BE2C (cell line): ENCODE measurements around the gene SCGB2A2. TPM values are rescaled to one million over a fixed set of nuclear protein-coding genes. Genes with fewer than 3 reads are reported as not detected.

ENCODE experiments used
- DNase-seq: peaks from one replicate; pipeline ENCODE4 v3.0.0-alpha.2; 2020
- H3K27me3 ChIP-seq: fragments of 250-450 bp; sonication (Bioruptor Pico); 2 replicates; pipeline ENCODE4 v1.5.1; 2020; ENCODE audit warnings: mild to moderate bottlenecking
- H3K36me3 ChIP-seq: fragments of 250-450 bp; sonication (Bioruptor Pico); 2 replicates; pipeline ENCODE4 v1.5.1; 2020; ENCODE audit warnings: mild to moderate bottlenecking
- H3K4me1 ChIP-seq: fragments of 250-450 bp; sonication (Bioruptor Pico); 2 replicates; pipeline ENCODE4 v1.5.1; 2020
- H3K4me3 ChIP-seq: 2 replicates; pipeline ENCODE4 v1.5.1; 2011; ENCODE audit warnings: low read depth, low read length
- H3K9me3 ChIP-seq: fragments of 250-450 bp; sonication (Bioruptor Pico); 2 replicates; pipeline ENCODE4 v1.5.1; 2020
- CTCF ChIP-seq: IDR thresholded peaks from 2 replicates; pipeline ENCODE4 v1.5.1; 2012; ENCODE audit warnings: mild to moderate bottlenecking, low read depth, low read length
- polyA plus RNA-seq: library from polyadenylated mRNA; unstranded; fragments of >200 nt; gene quantifications from one replicate; pipeline ENCODE4 v1.2.1, GENCODE V29; 2012; ENCODE audit warnings: low read depth, missing spikeins; ENCODE audit not compliant: insufficient read length, insufficient read depth

SCGB2A2 gene
- polyA plus RNA-seq: not detected

DNA sequence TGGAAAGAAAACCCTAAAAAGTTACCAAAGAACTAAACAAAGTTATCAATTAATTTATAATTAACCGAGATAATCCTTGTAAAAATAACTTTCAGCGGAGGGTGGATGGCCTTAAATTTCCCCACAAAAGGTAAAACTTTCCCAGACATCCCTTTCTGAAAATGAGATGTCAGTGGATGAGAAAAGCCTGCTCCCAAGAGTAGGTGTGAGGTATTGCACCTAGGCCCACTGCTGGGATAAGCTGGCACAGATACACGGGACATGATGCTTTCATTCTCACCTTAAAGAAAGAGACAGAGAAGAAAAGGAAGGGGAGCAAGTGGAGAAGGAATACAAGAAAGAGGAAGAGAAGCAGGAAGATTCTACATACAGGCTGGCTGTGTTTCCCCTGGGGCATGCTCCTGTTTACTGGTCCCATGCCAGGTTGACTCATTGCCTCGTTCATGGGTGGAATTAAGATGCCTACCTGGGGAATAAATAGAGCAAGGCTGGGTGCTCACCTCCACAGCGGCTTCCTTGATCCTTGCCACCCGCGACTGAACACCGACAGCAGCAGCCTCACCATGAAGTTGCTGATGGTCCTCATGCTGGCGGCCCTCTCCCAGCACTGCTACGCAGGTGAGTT is at the start of gene SCGB2A2:
TSS of gene SCGB2A2 (plus strand) at position 505 of the 625 bp plus-strand sequence. CDS start at position 564, 59 bp downstream.
- Histone ChIP-seq H3K4me3 (no peak within 1 kb of the TSS), H3K36me3 (no peaks in the 10 kb centered on the region), H3K27me3 (no peaks in the 10 kb centered on the region; the same call in 1 of the 2 replicates), H3K4me1 (no peaks in the 10 kb centered on the region), H3K9me3 (no peaks in the 10 kb centered on the region)
- TF ChIP-seq CTCF: peak; percentile 22; the same call in 1 of the 2 replicates
- no peak for DNase-seq

DNA sequence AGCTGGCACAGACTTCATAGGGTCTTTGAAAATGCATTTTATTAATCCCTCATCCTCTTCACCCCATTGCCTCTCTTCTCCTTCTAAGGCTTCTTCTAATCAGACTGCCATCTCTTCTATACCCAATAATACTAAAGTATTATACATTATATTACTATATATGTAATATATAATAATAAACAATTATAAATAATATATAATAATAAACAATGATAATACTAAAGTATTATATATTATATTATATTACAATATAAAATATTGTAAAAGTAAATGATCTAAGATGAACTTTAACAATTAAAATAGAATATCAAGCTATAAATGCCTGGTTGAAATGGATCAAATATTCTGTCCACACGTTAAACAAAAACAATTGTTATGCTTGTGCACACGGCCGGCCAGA is 48.5 kb upstream of the SCGB2A2 start:
- Histone ChIP-seq H3K36me3 (no peaks in the 10 kb centered on the region), H3K4me1 (no peaks in the 10 kb centered on the region), H3K27me3 (no peaks in the 10 kb centered on the region), H3K4me3 (no peak overlapping the region), H3K9me3 (no peaks in the 10 kb centered on the region)
- DNase-seq: no peak
- TF ChIP-seq CTCF: no peak

- Histone ChIP-seq H3K36me3 (no peaks in the 10 kb centered on the region), H3K27me3 (no peaks in the 10 kb centered on the region), H3K9me3 (no peaks in the 10 kb centered on the region), H3K4me3 (no peak overlapping the region), H3K4me1 (no peaks in the 10 kb centered on the region)
- no peak for DNase-seq
- no peak for TF ChIP-seq CTCF
Observed at GRCh38 chr11:62223095-62223494, 46.9 kb upstream of the SCGB2A2 start.

DNA sequence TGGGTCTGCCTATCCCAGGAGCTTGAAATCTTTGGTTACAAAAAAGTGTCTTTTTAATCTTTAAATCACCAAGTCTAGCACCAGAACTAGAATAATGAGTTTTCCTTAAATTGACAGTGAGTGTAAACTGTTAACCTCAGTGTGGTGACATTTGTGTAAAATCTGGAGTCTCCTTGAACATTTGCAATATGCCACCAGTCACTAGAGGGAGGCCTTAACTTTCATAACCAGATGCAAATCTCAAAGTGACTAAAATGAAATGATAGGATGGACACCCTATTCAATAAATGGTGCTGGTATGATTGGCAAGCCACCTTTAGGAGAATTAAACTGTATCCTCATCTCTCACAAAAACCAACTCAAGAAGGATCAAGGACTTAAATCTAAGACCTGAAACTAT is 36.2 kb upstream of the SCGB2A2 start:
- Histone ChIP-seq H3K4me1 (no peaks in the 10 kb centered on the region), H3K36me3 (no peaks in the 10 kb centered on the region), H3K27me3 (no peaks in the 10 kb centered on the region), H3K4me3 (no peak overlapping the region), H3K9me3 (no peaks in the 10 kb centered on the region)
- no peak for TF ChIP-seq CTCF
- DNase-seq: no peak

DNA sequence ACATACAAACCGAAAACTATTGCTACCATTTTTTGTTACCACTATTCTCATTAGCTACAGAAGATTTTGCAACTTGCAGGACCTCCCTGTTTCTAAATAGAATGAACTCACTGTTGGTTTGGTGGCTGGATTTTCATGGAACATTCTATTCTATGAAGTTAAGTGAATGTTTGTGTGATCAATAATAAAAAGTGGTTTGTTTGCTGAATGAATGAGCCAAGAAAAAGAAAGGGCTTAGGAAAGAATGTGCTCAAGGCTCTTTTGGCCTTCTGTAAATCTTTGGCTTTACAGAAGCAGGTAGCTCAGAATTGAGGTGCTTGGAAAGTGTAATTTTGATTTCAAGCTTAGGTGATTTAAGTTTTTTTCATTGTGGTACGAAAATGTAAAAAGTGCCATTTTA is 33.8 kb upstream of the SCGB2A2 start:
- no peaks in the 10 kb centered on the region for H3K27me3 ChIP-seq
- H3K4me1 ChIP-seq: no peaks in the 10 kb centered on the region
- DNase-seq: no peak
- H3K9me3 ChIP-seq: no peaks in the 10 kb centered on the region
- no peaks in the 10 kb centered on the region for H3K36me3 ChIP-seq
- TF ChIP-seq CTCF: no peak
- H3K4me3 ChIP-seq: no peak overlapping the region

- Histone ChIP-seq H3K4me1 (no peaks in the 10 kb centered on the region), H3K36me3 (no peaks in the 10 kb centered on the region), H3K4me3 (no peak overlapping the region), H3K27me3 (no peaks in the 10 kb centered on the region), H3K9me3 (no peaks in the 10 kb centered on the region)
- no peak for TF ChIP-seq CTCF
- DNase-seq: no peak
Observed at GRCh38 chr11:62237499-62237898, 32.5 kb upstream of the SCGB2A2 start.
